ENCODE results near the gene FOXA3.

FOXA3 gene

GRCh38 chr19:45920458-45920857 lies 56.3 kb downstream of the FOXA3 start:
- no peak for DNase-seq (ENCODE audit: low read depth, low spot score)

- DNase-seq (ENCODE audit: low read depth, low spot score) = no peak
These were observed 58.2 kb downstream of the FOXA3 start for GRCh38 chr19:45922281-45922680.
